Activated CD4-positive, alpha-beta T cell treated with anti-CD3 and anti-CD28 coated beads, Interleukin-2, Interleukin-6, amounts not matched to agents 100 ng/mL and 50 ng/mL, durations not matched to agents 16 hours and 8 hours (primary cell): ENCODE data around the gene CTSZ.
"Not testable (repeated sequence)": the region's sequence is repeated elsewhere in the genome, so short reads cannot be mapped to it uniquely, and the experiment has no call there.

ENCODE experiments used
- DNase-seq: peaks from one replicate; pipeline ENCODE4 v3.0.0-alpha.2; 2020

CTSZ gene

DNA sequence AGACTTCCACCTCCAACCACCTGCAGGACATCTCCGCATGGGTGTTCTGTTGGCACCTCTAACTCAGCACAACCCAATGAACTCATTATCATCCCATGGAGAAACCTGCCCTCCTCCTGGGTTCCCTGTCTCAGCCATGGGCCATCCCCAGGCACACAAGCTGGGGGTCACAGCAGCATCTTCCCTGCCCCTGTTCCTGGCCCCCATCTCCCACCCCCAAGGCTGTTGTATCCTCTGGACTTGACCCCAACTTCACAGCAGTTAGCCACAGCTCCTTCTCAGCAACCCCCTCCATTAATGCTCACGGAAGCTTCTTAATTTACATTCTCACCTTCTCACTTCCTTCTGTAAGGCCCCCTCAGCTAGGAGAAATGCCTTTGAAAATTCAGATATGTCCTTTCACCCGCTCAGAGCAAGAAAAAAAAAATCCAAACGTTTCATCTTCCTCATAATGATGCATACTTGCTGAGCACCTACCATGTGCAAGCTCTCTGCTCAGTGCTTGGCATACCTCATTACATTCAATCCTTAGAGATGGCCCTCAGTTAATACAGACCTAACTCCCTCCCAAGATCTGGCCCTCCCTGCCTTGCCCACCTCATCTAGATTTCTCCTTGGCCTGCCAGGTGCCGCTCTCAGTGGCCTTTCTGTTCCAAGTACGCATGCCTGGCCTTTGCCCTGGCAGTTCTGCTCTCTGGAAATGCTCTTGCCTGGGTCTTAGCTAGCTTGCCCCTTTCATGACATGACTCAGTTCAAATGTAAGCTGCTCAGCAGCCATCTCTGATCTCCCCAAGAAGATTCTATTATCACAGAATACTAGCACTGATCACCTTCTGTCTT lies 28.5 kb downstream of the CTSZ start:
- no peak for DNase-seq

DNA sequence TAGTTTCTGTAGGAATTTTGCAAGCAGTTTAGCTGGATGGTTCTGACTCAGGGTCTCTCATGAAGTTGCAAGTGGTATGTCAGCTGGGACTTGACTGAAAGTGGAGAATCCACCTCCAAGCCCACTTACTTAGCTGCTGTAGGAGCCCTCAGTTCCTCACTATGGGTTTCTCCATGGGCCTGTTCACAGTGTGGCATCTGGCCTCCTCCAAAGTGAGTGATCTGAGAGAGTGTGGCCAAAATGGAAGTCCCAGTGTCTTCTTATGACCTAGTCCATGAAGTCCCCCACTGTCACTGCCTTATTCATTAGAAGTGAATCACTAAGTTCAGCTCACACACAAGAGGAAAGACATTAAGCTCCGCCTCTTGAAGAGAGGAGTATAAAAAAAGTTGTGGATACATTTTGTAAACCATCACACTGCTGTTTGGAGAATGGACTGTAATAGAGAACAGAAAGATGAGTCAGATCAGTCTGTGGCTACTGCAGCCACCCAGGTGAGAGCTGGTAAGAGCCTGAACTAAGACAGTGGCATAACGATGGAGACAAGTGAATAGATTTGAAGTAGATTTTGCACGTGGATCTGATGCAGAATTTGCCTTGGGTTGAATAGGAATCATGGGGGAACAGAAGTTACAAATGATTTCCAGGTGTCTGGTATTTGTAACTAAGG lies 30.9 kb downstream of the CTSZ start:
- DNase-seq, result no peak

DNA sequence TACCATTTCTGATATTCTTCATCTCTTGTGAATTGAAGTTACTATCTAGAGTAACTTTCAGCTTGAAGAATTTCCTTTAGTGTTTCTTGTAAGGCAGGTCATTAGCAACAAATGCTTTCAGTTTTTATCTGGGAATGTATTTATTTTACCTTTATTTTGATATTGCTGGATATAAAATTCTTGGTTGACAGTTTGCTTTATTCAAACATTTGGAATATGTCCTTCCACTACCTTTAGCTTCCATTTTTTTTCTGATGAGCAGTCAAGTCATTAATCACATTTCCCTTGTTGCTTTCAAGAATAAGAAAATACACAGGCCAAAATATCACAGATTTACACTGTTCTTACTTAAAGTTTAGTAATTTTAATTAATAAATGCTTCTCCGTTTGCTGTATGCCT lies 31.7 kb downstream of the CTSZ start:
- DNase-seq, result no peak

DNA sequence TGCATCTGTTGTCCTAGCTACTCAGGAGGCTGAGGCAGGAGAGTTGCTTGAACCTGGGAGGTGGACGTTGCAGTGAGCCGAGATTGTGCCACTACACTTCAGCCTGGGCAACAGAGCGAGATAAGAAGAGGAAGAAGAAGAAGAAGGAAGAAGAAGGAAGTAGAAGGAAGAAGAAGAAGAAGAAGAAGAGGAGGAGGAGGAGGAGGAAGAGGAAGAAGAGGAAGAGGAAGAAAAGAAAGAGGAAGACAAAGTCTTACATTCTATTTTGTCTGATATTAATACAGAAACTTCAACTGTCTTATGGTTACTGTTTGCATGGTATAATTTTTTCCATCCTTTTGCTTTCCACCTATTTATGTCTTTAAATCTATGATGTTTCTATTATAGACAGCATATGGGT lies 33.2 kb downstream of the CTSZ start:
- no peak for DNase-seq

DNA sequence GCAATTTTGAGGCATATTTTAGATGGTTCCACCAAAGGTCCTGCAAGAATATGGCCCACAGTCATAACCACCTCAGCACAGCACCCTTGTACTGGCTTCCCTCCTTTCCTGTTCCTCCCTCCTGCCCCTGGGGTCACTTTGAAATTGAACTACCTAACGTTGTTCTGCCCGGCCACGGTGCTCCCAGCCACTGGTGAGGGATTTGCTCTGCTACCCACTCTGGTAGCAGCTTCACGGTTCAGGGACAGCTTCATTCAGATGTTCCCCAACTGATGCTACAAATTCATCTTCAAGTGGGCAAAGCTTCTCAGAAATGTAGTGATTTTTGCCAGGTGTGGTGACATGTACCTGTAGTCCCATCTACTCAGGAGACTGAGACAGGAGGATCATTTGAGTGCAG lies 33.9 kb downstream of the CTSZ start:
- no peak for DNase-seq

DNA sequence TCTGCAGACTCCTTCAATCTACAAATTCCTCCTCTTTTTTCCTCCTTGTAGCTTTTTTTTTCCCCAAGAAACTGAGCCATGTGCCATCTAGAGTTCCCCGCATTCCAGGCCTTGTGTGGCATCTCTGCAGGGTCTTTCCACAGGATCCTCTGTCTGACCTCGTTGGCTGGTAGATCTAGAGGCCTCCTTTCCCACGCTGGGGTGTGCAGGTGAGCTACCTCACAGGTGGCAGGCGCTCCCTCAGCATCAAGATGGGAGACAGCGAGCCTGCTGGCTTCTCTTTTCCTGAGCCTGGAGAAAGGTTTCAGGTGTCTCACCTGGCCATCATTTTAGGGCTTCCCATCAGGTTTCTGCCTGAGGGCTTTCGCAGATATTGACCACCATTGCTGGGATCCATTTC lies 35.6 kb downstream of the CTSZ start:
- DNase-seq, result no peak

DNA sequence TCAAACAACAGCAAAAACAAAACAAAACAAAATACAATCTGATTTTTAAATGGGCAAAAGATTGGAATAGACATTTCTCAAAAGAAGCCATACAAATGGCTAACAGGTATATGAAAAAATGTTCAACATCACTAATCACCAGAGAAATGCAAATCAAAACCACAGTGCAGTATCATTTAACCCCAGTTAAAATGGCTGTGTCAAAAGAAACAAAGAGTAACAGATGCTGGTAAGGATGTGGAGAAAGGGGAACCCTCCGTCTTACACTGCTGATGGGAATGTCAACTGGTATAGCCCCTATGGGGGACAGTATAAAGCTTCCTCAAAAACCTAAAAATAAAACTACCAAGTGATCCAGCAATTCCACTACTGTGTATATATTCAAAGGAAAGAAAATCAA lies 36.9 kb downstream of the CTSZ start:
- DNase-seq, result no peak

DNA sequence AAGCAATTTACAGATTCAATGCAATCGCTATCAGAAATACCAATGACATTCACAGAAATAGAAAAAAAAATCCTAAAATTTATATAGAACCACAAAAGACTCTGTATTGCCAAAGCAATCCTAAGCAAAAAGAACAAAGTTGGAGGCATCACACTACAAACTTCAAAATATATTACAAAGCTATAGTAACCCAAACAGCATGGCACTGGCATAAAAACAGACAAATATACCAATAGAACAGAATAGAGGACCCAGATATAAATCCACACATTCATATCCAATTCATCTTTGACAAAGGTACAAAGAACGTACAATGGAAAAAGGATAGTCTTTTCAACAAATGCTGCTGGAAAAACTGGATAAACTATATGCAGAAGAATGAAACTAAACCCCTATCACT lies 37.6 kb downstream of the CTSZ start:
- DNase-seq, result no peak

DNA sequence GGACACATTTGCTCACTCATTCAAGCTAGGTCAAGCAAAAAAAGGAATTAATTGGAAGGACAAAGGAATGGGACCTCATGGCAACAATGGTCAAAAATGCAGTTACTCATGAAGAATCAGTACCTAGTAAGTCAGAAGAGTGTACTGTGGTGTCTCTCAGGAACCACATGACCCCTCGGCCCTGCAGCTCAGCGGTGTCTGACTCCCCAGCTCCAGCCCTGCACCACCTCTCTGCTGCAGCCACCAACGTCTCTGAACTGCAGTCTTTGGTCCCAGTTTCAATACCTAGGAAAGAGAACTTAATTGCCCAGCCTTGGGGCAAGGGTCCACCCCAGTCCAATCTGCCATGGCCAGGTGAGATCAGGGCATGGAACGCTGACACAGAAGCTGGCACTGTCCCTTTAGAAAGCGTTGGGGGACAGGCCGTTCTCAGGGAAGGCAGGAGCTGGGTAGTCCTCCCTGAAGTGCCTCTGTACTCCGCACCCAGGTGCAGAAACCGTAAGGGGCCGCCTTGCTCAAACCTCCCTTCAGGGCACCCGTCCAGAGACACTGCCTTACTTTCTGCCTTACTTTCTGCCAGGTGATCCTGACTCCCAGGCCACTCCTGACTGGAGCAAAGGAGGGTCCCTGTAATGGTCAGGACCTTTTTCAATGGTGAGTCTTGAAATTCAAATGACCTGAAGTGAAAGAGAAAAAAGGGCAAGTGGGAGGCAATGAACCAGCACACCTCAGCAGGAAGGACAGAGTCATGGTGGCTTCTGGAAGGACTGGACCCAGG lies 39.2 kb downstream of the CTSZ start:
- DNase-seq, result no peak

DNA sequence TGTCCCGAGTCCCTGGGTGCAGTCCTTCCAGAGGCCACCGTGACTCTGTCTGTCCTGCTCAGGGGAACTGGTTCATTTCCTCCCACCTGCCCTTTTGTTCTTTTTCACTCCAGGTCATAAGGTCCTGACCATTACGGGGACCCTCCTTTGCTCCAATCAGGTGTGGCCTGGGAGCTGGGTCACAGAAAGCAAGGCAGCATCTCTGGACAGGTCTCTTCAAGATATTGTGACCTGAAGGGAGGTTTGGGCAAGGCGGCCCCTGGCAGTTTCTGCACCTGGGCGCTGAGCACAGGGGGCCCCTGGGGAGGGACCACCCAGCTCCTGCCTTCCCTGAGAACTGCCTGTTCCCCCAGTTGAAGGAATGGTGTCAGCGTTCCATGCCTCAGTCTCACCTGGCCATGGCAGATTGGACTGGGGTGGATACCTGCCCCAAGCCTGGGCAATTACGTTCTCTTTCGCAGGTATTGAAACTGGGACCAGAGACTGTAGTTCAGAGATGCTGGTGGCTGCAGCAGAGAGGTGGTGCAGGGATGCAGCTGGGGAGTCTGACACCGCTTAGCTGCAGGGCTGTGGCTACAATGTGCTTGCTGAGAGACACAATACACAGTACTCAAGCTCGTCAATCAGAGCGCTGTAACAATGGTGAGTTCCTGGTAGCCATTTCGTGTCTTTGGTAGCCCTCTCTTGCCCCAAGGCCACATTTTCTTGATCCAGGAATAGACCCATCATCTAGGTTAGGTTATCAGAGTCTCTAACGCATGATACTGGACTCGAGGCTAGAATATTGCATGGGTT lies 41.6 kb downstream of the CTSZ start:
- DNase-seq, result no peak

DNA sequence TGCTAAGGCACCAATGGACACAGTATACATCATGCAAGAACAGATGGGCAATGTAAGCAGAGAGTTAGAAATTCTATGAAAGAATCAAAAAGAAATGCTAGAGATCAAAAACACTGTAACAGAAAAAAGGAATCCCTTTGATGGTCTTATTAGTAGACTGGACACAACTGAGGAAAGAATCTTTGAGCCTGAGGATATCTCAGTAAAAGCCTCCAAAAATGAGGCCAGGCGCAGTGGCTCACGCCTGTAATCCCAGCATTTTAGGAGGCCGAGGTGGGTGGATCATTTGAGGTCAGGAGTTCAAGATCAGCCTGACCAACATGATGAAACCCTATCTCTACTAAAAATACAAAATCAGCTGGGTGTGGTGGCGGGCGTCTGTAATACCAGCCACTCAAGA lies 43.1 kb downstream of the CTSZ start:
- DNase-seq, result not testable (repeated sequence)

DNA sequence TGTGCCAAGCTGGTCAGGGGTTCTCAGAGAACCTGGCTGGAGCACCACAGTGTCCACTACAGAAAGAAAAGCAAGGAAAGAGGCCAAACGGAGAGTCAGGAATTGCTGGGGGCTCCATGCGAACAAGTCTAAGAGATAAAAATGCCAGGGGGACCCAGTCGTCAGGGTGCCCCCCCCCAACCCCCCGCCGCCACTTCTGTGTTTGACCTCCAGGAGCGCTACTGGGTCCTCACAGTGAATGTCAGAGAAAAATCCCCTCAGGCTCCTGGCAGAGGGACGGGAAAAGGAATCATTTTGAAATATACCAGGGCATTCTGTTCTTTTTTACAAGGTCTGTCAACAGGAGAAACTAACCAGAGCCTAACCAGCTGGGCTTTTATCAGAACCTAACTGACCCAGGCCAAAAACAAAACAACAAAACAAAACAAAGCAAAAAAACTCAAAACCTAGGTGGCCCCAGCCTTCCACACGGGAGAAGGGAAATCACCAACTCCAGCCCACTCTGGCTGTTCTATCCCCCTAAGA lies 43.9 kb downstream of the CTSZ start:
- DNase-seq, result no peak

DNA sequence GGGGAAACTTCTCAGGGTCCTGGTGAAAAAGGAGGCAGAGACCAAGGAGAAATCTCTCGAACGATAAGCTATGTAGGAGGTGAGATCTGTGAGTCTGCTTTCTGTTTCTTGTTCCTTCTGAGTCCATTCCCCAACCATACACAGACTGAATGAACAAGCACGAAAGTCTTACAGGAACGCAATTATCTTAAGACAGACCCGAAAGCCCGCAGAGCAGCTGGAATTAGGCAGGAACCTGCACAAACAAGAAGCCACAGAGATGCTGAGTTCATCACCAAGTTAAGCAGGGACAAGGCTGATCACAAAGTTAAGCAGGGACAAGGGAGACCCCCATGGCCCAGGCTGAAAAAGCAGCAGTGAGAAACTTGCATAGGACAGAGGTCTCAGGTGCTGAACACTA lies 47.4 kb downstream of the CTSZ start:
- DNase-seq, result no peak

DNA sequence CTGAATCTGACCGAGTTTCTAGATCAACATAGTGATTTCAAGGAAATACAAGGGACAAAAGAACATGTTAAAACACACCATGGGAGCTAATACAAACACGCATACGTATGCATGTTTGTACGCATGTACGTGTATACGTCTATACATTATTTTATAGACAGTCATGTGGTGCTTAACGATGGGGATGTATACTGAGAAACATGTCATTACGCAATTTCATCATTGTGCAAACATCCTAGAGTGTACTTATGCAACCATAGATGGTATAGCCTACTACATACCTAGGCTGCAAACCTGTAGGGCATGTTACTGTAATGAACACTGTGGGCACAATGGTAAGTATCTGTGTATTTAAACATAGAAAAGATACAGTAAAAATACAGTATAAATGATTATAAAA lies 51.0 kb downstream of the CTSZ start:
- no peak for DNase-seq

DNA sequence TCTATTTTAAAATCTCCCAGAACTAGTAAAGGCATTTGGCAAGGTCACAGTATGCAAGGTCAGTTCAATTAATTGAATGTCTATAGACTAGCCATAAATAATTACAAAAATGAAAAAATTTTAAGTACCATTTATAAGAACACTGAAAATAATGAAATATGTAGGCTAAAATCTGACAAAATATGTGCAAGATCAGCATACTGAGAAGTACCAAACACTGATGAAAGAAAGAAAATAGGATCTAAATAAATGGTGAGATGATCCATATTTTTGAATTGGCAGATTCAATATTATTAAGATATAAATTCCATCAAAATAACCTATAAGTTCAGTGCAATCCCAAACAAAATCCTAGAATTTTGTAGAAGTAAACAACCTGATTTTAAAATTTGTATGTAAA lies 54.0 kb downstream of the CTSZ start:
- DNase-seq, result no peak

DNA sequence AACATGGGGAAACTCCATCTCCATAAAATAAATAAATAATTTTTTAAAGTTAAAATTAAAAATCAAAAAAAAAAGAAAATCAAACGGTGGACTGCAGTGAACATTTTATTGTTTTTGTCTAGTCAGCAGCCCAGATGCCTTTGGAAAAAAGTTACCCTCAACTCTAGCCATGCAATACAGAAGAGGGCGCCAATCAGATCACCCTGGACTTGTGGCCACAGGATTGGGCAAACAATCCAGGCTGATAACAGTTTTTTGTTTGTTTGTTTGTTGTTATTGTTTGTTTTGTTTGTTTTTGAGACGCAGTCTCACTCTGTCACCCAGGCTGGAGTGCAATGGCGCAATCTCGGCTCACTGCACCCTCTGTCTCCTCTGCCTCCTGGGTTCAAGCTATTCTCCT lies 56.5 kb downstream of the CTSZ start:
- DNase-seq, result no peak

DNA sequence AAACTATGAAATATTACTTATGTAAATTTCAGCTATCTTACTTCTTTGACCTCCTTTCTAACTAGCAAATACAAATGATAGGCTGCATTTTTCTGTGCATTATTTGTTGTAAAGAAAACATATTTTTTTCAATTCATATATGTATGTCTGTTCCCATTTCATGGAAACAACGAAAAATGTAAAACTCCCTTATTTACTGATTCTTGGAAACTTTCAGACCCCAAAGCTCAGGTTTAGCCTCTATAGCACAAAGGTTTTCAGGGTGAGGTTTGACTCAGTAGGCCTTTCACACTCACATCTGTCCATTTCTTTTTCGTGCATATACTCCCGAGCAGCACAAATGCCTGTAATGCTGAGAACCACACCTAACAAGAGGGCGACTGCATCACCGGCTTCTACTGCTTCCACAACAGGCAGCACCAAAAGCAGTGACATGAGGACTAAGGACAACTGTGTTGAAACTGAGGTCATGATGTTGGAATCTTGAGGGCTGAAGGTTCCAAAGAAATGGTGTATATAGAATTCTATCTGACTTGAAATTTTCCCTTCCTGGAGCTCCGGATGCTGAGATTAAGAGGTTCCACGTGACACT lies 59.2 kb downstream of the CTSZ start:
- not testable (repeated sequence) for DNase-seq

DNA sequence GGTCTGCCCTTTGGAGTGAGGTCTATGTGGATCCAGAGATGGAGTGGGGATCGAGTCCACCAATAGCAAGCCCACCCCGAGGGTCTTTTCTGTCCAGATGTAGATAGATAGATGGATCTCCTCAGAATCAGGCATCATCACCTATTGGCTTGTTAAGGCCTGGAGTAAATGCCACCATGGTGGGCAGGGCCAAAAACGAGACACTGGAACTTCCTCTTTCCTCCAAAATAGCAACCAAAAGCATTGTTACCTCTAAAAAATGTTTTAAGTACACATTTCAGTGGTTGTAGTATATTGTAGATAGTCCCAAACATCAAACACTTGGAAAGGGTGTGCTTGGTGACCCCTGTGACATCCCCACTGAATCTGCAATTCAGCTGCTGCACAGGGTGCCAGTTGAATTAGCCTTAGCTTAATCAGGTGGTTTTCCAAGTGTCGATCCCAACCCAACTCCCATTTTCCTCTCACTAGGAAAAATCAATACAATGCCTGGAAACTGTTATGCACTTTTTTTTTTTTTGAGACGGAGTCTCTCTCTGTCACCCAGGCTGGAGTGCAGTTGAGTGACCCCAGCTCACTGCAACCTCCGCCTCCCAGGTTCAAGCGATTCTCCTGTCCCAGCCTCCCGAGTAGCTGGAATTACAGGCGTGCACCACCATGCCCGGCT lies 61.0 kb downstream of the CTSZ start:
- no peak for DNase-seq
